GM12891 (cell line): ENCODE data around the gene C3orf80. TPM values are rescaled to one million over a fixed set of nuclear protein-coding genes. Genes with fewer than 3 reads are reported as not detected.
"Not testable (repeated sequence)": the region's sequence is repeated elsewhere in the genome, so short reads cannot be mapped to it uniquely, and the experiment has no call there.

ENCODE experiments used
- DNase-seq: peaks from one replicate; pipeline ENCODE4 v3.0.0; 2011; ENCODE audit warnings: low spot score; ENCODE audit not compliant: insufficient read length
- FAIRE-seq: peaks from 2 replicates; lab custom pipeline; 2011; peaks lifted over from hg19 to GRCh38; lab: Jason Lieb, UNC
- PAX5 ChIP-seq: IDR thresholded peaks from 2 replicates; pipeline ENCODE4 v1.6.1; 2011; ENCODE audit warnings: low read length, moderate library complexity, mild to moderate bottlenecking; ENCODE audit not compliant: insufficient read depth, severe bottlenecking
- POLR2A ChIP-seq: IDR thresholded peaks from 2 replicates; pipeline ENCODE4 v1.6.1; 2011; ENCODE audit warnings: low read depth, low read length, control low read depth
- POLR2AphosphoS5 ChIP-seq: IDR thresholded peaks from 2 replicates; pipeline ENCODE4 v1.6.1; 2011; ENCODE audit warnings: low read depth, low read length, control low read depth
- POU2F2 ChIP-seq: IDR thresholded peaks from 2 replicates; pipeline ENCODE4 v1.6.1; 2011; ENCODE audit warnings: low read depth, mild to moderate bottlenecking, control low read depth, low read length, moderate library complexity
- SPI1 ChIP-seq: IDR thresholded peaks from 2 replicates; pipeline ENCODE4 v1.6.1; 2011; ENCODE audit warnings: low read depth, low read length, control low read depth
- TAF1 ChIP-seq: IDR thresholded peaks from 2 replicates; pipeline ENCODE4 v1.6.1; 2011; ENCODE audit warnings: low read depth, low read length, control low read depth
- polyA plus RNA-seq: library from polyadenylated mRNA; unstranded; fragments of >200 nt; gene quantifications from one replicate; pipeline ENCODE4 v1.2.1, GENCODE V29; 2012; ENCODE audit warnings: low read depth, missing spikeins, inconsistent platforms; ENCODE audit not compliant: missing spikeins

Gene C3orf80
- 0.10 TPM for polyA plus RNA-seq

DNA sequence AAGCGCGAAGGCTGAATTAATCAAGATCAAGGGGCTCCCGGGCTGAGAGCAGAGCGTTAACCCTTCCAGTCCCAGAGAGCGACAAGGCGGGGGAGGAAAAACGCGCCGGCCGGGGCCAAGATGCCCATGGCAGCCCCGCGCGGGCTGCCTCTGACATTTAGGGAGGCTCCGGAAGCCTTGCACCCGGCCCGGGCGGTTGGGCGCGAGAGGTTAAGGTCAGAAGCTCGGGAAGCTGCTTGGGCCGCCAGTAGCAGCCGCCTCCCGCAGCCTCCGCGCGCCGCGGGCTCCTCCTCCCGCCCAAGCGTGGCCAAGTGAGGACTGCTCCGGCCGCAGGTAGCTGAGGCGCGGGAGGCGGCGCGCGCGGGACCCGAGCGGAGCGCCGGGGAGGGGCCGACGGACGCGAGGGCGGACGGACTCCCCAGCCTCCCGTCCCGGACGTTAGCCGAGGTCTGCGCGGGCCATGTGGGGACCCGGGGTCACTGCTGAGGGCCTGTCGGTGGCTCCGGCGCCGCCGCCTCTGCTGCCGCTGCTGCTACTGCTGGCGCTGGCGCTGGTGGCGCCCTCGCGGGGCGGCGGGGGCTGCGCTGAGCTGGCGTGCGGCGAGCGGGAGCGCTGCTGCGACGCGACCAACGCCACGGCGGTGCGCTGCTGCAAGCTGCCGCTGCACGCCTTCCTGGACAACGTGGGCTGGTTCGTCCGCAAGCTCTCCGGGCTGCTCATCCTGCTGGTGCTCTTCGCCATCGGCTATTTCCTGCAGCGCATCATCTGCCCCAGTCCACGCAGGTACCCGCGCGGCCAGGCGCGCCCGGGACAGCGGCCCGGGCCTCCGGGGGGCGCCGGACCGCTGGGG is at the start of gene C3orf80:
Gene C3orf80, plus strand, starts transcription at position 247 of the 850 bp plus-strand sequence. Its CDS starts 214 bp downstream, at position 461.
- FAIRE-seq (peak; percentile 96), DNase-seq (peak; percentile 57)
- no peak for TF ChIP-seq POLR2A
- TF ChIP-seq PAX5 = no peak
- no peak for TF ChIP-seq SPI1
- TF ChIP-seq POU2F2 = no peak

DNA sequence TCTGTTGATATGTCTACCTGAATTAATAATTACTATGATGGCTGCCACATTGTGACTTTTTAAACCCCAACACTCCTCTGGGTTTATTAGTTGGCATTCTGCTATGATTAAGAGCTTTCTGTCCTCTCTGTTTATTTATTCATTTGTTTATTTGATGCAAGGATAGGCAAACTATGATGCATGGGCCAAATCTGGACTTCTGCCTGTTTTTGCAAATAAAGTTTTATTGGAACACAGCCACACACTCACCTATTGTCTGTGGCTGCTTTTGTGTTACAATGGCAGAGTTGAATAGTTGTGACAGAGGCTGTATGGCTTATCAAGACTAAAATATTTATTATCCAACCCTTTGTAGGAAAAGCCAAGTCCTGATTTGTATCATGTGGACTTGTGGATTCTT is 48.3 kb upstream of the C3orf80 start:
- DNase-seq = no peak

DNA sequence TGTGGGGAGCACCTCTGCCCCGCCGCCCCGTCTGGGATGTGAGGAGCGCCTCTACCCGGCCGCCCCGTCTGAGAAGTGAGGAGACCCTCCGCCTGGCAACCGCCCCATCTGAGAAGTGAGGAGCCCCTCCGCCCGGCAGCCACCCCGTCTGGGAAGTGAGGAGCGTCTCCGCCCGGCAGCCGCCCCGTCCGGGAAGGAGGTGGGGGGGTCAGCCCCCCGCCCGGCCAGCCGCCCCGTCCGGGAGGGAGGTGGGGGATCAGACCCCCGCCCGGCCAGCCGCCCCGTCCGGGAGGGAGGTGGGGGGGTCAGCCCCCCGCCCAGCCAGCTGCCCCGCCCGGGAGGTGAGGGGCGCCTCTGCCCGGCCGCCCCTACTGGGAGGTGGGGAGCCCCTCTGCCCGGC is 46.6 kb upstream of the C3orf80 start:
- FAIRE-seq, DNase-seq: not testable (repeated sequence)

More for the DNA sequence above, 48.3 kb upstream of the C3orf80 start:
- FAIRE-seq = no peak
- TF ChIP-seq POLR2AphosphoS5 (no peak), POU2F2 (no peak), SPI1 (no peak), PAX5 (no peak), TAF1 (no peak), POLR2A (no peak)

DNA sequence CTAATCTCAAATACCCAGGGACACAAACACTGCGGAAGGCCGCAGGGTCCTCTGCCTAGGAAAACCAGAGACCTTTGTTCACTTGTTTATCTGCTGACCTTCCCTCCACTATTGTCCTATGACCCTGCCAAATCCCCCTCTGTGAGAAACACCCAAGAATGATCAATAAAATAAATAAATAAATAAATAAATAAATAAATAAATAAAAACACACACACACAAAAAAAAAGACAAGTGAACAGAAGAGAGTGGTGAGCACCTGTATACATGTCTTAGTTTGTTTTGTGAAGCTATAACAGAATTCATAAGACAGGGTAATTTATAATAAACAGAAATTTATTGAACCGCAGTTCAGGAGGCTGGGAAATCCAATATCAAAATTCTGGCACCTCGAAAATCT is 45.8 kb upstream of the C3orf80 start:
- not testable (repeated sequence) for FAIRE-seq, DNase-seq

DNA sequence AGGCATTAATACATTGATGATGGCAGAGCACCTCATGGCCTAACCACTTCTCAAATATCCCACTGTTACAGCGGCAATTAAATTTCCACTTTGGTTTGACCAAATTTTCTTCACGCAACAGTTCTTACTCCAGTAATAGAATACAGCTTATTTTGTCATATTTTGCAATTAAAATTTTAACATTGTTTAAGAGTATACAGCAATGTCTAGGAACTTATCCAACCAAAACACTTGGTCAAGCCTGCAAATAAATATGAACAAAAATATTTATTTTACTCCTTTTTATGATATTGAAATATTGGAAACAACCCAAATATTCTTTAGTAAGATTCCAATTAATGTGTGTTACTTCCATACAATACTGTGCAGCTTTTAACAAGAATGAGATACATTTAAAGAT is 45.3 kb upstream of the C3orf80 start:
- TF ChIP-seq POU2F2 (no peak), SPI1 (no peak), TAF1 (no peak), PAX5 (no peak), POLR2A (no peak), POLR2AphosphoS5 (no peak)
- DNase-seq = no peak
- FAIRE-seq = no peak

GRCh38 chr3:160180581-160181216 is 44.5 kb upstream of the C3orf80 start:
- TF ChIP-seq POLR2AphosphoS5 (no peak), POLR2A (no peak), POU2F2 (no peak), TAF1 (no peak), SPI1 (no peak), PAX5 (no peak)
- FAIRE-seq (no peak), DNase-seq (no peak)

DNA sequence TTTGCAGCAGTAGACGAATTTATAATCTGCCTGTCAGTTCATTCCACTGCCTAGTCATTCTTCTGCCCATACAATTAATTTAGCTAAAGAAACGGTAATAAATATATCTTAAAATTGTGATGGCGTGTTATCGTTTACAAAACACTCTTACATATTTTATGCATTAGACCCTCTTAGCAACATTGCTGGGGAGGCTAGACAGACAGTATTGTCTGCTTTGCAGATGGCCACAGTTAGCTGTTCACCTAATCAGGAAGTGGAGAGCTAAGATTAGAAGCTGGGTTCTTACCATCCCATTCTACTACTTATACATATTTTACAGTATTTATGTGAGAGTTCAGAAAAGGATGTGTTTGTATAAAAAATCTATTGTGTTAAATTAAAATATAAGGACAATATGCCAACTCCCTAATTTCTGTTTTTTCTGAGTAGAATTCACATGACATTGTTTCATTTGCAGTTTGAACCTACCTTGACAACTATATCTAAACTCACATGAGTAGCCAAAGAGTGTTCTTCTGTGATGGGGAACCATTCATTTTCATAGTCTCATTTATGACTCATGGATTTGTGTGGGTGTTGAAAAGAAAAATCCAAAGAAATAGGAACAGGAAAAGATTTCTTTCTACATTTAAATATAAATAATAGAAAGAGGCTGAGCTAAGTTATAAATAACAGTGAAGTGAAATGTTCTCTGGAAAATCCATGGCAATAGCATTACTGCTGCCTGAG is 41.7 kb upstream of the C3orf80 start:
- TF ChIP-seq SPI1 = 0 out of 2 replicates have a peak, but pooled peaks have one; percentile 33
- no peak for TF ChIP-seq PAX5
- no peak for DNase-seq
- peak; percentile 69 for FAIRE-seq

- FAIRE-seq = no peak
- no peak for DNase-seq
- TF ChIP-seq TAF1 (no peak), PAX5 (no peak), POLR2A (no peak), POLR2AphosphoS5 (no peak), POU2F2 (no peak), SPI1 (no peak)
Measured at GRCh38 chr3:160184655-160185054, 40.6 kb upstream of the C3orf80 start.

- TF ChIP-seq POLR2A (no peak), TAF1 (no peak), SPI1 (no peak), PAX5 (no peak), POU2F2 (no peak), POLR2AphosphoS5 (no peak)
- DNase-seq = no peak
- no peak for FAIRE-seq
Measured at GRCh38 chr3:160185751-160186150, 39.5 kb upstream of the C3orf80 start.

DNA sequence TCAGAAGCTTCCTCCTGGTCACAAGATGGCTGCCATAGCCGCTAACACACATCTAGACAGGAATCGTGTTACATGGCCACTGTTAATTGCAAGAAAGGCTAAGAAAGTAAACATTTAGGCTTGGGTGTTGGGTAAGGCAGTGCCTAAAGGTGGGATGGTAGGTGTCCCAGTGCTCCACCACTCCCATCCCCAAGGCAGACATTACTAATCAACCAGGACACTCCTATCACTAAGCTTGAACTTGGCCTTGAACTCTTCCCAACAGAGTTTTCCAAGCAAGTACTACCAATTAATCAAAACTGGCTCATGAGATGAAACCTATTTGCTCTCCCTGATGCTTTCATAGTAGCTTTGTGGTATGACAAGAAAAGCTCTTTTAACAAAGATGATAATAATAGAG is 37.9 kb upstream of the C3orf80 start:
- TF ChIP-seq PAX5 = no peak
- TF ChIP-seq POLR2AphosphoS5 = no peak
- TF ChIP-seq TAF1 = no peak
- no peak for TF ChIP-seq POLR2A
- no peak for TF ChIP-seq SPI1
- TF ChIP-seq POU2F2 = no peak
- FAIRE-seq (no peak), DNase-seq (no peak)
